Activated T-cell treated with anti-CD3 and anti-CD28 coated beads, Interleukin-2, amount 50 U/mL, for 1 hour (primary cell): ENCODE measurements around the gene VAV1.
A peak's percentile ranks its signal among the peaks of the same experiment; 100 is the strongest.
"Not testable (repeated sequence)": the region's sequence is repeated elsewhere in the genome, so short reads cannot be mapped to it uniquely, and the experiment has no call there.

ENCODE experiments used
- DNase-seq: peaks from one replicate; pipeline ENCODE4 v3.0.0-alpha.2; 2020

VAV1 gene

DNA sequence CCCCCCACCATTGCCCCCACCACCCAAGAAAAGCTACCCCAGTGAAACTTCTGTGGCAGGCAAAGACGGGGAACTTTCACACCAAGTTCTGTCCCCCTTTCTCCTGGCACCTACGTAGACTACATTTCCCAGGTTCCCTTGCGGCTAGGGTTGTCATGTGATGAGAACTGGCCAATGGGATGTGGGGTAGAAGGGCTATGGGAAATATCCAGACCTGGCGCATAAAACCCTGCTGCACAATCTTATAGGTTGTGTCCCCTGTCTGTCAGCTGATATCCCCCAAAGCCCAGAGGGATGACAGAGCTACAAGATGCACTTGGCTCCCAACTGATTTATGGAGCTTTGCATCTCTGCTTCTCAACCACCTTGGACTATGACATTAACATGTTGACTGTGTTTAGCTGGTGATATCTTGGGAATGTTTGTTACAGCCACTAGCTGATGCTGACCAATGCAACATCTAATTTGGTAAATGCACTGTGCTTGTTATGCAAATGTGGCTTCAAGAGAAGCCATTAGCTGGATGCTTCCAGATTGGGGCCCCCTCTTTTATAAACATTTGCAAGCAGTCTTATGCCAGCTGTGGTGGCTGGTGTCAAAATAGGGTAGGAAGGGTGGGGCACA lies 11.3 kb upstream of the VAV1 start:
- DNase-seq: no peak

DNA sequence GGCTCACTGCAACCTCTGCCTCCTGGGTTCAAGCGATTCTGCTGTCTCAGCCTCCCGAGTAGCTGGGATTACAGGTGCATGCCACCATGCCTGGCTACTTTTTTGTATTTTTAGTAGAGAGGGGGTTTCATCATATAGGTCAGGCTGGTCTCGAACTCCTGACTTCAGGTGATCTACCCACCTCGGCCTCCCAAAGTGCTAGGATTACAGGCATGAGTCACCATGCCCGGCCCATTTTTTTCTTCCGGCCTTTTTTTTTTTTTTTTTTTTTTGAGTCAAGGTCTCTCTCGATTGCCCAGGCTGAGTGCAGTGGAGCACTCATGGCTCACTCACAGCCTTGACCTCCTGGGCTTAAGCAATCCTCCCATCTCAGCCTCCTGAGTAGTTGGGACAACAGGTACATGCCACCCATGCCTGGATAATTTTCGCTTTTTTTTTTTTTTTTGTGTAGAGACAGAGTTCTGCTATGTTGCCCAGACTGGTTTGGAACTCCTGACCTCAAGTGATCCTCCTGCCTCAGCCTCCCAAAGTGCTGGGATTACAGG lies 10.2 kb upstream of the VAV1 start:
- not testable (repeated sequence) for DNase-seq

DNA sequence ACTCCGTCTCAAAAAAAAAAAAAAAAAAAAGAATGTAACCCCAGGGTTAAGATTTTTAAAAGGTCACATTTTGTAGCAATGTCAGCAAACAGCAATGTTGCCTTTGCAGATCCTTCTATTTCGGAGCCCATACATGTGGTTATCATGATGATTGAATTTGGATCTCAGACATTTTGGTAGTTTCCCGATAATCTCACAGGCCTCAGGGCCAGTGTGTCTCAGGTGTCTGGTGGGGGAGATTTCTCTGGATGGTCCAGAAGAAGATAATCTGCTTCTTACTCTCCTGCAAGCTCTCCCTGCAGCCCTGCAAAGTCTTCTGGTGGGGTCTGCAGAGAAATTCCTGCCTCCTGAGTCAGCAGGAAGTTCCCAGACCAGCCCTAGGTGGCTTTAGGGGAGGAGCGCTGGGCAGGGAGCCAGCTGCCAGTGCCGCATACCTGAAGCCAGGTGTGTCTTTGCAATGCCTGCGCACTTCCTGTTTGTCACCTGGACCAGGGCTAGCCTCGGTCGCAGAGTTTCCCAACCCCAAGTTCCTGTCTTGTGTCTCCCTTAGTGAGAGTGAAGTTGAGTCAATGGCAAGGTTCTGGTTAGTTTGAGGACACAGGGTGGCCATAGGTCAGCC lies 6.7 kb upstream of the VAV1 start:
- DNase-seq: peak; percentile 35

DNA sequence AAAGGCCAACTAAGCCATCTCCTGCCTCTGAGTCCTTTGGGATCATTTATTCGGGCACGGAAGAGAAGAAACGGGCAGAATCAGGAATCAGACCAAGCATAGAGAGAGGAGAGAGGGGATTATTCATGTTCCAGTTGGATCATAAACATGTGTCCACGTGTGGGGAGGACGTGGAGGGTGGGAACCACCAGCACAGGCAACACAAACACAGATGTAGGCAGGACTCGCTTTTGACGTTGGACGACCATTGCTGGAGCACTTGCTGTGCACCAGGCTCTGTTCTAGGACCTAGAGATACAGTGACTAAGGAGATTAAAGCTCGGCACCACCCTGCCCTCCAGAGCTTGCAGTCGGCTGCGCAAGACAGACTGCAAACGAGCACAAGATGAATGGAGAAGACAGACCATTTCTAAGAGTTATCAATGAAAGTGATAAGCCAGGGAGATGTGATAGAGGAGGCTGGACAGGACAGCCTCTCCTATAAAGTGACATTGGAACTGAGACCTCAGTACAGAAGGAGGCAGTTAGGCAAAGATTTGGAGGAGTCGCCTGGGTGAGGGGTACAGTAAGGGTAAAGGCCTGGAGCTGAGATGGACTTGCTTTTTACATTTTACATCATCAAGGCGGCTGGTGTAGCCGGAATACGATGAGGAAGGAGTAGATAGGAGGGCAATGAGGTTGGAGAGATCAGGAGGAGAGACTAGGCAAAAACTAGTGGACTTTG lies 6.0 kb upstream of the VAV1 start:
- no peak for DNase-seq

DNA sequence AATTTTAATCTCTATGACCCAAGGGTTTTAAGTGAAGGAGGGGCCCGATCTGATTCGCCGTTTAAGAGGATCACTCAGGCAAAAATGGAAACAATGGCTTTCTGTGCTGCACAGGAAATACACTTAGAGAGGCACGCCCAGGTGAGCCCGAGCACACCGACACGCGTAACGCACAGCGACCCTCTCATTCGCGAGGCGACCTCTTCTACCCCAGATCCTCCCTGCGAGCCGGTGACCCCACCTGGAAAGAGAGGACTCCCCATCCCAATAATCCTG lies 5.5 kb upstream of the VAV1 start:
- DNase-seq: no peak

DNA sequence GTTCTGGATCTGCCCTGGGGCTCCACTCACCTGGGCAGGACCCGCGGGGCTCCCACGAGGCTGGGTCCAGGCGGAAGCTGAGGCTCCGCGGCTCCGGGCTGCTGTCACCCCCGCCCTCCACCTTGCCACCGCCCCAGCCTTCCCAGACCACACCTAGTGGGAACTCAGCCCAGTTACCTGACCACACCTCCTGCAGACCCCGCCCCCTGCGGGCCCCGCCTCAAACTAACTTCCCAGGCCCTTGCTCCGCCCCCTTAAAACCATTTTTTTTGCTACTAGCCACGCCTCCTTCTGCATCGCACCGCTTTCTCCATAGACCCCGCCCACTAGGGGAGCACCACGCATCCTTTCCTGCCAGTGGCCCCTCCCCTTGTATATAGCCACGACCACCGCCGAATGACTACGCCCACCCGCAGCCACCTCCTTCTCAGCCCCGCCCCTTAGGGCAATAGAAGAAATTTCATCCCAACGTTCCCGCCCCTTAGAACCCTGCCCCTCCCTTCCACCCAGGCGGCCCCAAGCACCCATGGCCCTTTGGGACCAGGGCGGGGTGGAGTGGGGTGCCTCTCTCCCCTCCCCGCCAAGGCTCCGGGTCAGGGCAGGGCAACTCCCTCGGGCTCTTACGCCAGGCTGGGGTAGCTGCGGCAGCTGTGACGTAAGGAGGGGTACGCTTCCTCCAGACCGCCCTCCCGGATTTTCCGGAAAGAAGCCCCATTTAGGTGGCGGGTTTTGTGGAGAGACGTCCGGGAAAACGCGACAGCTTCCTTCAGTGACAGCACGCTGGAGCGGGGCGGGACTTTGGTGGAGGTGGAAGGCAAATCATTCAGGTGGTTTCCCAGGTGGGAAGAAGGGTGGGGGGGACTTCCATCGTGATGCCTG lies 4.9 kb upstream of the VAV1 start, which contains the start of gene SH2D3A:
TSS of gene SH2D3A (minus strand) at position 79 of the 879 bp plus-strand sequence. CDS start 3,687 bp downstream, outside the sequence.
- DNase-seq: peak; percentile 97

DNA sequence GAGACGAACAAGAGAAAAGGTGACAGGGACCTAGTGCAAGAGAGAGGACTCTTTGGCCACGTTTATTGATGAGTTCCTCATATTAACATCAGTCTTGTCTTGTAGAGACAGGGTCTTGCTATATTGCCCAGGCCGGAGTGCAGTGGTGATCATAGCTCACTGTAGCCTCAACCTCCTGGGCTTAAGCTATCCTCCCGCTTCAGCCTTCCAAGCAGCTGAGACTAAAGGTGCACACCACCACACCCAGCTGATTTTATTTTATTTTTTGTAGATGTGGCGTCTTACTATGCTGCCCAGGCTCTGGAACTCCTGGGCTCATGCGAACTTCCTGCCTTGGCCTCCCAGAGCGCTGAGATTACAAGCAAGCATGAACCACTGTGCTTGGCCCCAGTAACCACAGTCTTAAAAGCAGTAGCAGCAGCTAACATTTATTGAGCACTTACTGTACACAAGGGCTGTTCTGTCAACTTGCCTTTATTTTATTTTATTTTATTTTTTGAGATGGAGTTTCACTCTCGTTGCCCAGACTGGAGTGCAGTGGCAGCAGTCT lies 4.2 kb upstream of the VAV1 start:
- DNase-seq: no peak

DNA sequence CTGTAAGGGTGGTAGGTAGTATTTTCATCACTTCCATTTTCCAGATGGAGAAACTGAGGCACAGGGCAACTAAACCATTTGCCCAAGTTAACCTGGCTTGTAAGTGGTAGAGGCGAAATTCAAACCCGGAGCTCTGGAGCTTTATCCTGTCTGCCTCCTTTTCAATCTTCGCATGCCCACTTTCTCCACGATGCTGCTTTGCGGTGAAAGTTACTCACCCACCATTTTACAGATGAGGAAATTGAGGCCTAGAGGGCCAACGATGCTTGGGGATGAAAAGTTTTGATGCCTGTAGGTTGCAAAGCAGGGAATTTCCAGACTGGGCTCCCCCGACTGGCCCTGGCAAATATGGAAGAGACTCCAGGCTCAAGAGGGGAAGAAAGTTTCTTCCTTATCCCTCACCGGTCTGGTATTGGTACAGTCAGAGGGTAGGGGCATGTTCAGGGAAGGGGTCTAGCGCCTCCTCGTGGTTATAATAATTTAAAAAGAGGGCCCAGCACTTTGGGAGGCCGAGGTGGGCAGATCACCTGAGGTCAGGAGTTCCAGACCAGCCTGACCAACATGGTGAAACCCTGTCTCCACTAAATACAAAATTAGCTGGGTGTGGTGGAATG lies 3.4 kb upstream of the VAV1 start:
- DNase-seq: no peak

DNA sequence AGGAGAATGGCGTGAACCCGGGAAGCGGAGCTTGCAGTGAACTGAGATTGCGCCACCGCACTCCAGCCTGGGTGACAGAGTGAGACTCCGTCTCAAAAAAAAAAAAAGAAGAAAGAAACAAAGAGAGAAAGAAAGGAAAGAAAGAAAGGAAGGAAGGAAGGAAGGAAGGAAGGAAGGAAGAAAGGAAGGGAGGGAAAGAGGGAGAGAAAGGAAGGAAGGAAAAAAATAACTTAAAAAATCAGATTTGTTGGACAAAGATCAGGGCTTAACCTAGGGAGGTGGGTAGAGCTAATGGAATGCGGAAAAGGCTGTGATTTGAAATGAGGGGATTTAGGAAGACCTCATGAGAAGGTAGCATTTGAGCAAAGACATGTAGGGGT lies 870 bp upstream of the VAV1 start:
- not testable (repeated sequence) for DNase-seq

DNA sequence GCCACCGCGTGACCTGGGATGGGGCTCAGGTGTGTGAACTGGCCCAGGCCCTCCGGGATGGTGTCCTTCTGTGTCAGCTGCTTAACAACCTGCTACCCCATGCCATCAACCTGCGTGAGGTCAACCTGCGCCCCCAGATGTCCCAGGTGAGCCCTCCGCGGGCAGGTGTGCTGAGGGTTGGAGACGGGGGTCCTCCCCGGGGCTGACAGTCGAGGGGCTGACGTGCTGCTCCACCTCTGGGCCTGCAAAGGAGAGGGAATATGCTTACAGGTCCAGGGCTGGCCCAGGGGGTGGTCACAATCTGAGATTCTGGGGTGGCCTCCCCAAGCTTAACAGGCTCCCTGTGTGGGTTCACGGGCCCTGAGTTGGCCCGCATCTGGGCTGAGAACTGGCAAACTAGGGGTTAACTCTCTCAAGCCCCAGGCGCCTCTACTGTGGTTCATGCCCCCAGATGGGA lies 386 bp downstream of the VAV1 start:
- no peak for DNase-seq

DNA sequence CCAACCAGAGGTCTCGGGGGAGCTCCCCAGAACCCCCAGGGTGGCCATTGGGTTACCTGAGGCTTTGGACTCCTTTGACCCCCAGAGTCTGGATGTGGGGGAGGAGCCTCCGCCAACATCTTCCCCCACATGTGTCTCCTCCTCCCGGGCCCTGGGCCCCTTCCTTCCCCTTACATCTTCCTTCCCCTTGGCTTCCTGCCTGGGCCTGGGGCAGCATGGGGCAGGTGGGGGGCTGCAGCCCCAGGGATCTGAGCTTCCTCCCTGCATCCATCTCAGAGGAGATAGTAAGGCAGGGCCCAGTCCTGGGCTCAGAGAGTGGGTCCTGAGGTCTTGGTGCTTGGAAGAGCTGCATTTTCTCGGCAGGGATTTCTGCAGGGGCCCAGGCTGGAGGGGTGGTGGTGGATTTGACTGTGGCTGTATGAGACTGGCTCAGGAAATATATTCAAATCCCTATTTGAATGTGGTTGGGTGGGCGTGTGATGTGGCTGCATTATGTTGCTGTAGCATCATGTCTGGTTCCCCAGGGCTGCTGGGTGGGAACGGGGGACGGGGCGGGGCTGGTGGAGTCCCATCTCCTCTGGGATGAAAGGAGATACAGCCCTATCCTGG lies 919 bp downstream of the VAV1 start:
- DNase-seq: peak; percentile 56

DNA sequence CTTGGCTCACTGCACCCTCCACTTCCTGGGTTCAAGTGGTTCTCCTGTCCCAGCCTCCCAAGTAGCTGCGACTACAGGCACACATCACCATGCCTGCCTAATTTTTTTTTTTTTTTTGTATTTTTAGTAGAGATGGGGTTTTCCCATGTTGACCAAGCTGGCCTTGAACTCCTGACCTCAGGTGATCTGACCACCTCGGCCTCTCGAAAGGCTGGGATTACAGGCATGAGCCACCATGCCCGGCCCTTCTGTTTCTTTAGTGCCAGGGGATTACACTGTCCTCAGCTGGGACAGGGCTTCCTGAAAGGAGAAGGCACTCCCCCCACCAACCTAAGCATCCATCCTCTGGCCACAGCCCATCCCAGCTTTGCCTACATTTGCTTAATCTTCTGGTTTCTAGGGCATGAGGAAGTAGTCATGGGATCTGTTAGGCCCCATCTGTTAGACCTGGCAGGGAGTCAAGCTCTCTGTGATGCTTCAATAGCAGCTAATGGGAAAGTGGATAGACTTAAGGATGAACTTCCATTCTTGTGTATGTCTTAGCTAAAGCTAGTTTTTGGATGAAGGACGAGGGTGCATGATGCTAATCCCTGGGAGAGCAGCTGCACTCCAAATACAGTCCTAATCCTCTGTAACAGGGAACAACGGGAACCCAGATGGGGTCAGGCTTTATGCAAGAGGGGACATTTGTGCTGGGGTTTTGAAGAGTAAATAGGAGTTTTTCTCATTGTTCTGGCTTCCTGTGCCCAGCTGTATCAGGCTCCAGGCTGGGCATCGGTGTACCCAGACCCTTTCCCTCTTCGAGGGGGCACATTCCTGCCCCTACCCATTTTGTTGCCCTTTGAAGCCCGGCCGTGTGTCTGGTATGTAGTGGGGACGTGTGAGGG lies 2.6 kb downstream of the VAV1 start:
- DNase-seq: no peak

DNA sequence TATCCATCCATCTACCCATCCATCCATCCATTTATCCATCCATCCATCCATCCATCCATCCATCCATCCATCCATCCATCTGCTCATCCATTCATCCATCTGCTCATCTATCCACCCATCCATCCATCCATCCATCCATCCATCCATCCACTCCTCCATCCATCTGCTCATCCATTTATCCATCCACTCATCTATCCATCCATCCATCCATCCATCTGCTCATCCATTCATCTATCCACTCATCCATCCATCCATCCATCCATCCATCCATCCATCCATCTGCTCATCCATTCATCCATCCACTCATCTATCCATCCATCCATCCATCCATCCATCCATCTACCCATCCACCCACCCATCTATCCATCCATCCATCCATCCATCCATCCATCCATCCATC lies 3.5 kb downstream of the VAV1 start:
- DNase-seq: not testable (repeated sequence)

DNA sequence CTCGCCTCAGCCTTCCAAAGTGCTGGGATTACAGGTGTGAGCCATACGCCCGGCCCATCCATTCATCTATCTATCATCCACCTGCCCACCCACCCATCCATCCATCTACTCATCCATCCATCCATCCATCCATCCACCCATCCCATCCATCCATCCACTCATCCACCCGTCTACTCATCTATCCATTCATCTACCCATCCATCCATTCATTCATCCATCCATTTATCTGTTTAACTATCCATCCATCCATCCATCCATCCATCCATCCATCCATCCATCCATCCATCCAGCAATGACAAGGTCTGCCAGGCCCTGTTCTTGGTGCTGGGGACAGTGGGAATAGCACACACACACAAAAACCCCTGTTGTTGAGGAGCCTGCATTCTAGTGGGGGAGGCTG lies 4.5 kb downstream of the VAV1 start:
- DNase-seq: no peak

DNA sequence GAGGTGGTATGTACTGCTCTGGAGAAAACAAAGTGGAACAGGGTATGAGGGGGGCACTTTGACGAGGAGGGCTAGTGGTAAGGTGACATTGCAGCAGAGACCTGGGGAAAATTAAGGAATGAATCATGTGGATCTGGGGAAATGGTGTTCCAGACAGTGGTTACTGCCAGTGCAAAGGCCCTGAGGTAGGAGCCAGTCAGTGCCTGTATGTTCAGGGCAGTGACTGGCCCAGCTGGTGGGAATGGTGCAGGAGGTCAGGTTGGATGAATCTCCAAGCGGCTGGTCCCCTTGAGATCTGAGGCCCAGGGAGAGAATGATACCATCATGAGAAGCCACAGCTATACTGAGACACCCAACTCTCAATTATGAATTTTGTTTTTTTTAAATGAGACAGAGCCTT lies 4.9 kb downstream of the VAV1 start:
- DNase-seq: no peak

DNA sequence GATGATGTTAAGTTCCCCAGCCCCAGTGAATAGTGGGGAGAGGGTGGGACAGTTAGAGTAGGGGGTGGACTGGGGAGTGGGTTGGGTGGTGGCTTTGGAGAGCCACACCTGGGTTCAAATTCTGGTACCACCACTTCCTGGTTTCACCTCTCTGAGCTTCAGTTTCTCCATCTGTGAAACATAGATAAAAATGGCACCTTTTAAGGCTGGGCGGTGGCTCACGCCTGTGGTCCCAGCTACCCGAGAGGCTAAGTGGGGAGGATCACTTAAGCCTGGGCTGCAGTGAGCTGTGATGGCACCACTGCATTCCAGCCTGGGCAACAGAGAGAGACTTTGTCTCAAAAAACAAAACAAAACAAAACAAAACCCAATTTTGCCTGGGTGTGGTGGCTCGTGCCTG lies 5.9 kb downstream of the VAV1 start:
- no peak for DNase-seq

DNA sequence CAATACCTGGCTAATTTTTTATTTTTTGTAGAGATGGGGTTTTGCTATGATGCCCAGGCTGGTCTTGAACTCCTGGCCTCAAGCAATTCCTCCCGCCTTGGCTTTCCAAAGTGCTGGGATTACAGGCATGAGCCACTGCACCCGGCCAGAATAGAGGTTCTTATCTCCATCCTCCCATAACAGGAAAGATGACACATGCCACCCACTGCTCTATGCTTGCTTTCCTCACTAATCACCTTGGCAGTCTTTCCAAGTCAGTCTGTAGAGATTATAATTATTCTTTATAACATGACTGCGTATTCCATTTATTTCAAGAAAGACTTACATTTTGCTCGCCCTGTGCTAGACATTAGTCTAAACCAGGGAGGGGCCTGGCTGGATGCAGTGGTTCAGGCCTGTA lies 6.7 kb downstream of the VAV1 start:
- no peak for DNase-seq

DNA sequence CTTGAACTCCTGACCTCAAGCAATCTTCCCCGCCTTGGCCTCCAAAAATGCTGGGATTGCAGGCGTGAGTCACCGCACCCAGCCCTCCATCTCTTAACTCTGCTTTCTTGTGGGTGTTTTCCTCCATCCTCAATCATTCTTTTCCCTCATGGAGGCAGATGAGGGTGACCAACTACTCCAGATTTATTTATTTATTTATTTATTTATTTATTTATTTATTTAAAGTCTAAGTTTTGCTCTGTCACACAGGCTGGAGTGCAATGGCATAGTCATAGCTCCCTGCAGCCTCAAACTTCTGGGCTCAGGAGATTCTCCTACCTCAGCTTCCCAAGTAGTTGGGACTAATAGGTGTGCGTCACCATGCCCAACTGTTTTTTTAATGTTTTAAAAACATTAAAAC lies 14.9 kb downstream of the VAV1 start:
- no peak for DNase-seq

DNA sequence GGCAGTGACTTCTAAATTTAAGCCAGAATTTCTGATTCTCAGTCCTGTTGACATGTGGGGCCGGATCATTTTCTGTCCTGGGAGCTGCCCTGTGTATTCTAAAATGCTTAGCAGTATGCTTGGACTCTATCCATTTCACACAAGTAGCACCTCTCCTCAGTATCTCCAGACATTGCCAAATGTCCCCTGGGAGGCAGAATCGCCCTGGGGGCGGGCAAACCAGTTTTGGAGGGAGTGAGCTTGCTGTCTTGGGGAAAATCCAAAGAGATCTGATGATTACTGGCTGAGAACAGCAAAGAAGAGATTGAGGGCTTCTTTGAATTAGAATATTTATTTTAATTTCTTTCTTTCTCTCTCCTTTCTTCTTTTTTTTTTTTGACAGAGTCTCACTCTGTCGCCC lies 16.4 kb downstream of the VAV1 start:
- DNase-seq: no peak

DNA sequence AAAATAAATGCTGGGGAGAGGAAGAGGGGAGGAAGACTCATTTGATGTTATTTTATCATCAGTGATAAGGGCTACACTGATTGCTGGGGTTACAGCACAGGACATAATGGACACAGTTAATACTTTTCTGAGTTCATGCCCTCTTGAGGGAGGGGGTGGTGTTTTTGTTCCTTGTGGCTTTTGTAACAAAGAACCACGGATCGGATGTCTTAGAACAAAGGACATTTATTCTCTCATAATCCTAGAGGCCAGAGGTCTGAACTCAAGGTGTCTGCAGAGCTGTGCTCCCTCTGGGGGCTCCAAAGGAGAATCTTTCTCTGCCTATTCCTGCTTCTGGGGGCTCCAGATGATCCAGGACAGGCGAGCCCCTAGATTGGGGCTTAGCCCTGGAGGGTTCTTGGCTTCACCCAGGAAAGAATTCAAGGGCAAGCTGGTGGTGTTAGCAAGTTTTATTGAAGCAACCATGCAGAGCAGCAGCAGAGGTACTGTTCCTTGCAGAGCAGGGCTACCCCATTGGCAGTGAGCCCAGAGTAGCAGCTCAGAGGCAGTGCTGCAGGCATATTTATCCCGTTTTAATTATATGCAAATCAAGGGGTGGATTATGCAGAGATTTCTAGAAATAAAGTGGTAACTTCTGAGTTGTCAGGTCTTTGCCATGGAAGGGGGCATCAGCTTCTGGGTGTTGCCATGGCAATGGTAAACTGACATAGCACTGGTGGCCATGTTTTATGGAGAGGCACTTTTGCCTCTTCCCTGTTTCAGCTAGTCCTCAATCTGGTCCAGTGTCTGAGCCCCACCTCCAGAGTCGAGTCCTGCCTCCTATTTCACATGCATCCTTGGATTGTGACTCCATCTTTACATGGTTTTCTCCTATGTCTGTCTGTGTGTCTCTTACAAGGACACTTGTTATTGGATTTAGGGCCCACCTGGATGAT lies 18.0 kb downstream of the VAV1 start:
- DNase-seq: no peak
